ENCODE results near the gene ZGRF1.

The ZGRF1 gene

GRCh38 chr4:112591593-112591992 lies 45.1 kb downstream of the ZGRF1 start:
- DNase-seq: no peak
- no peak overlapping the region for H3K27ac ChIP-seq (ENCODE audit: insufficient read depth, low read length, poor library complexity, severe bottlenecking)
- no peaks in the 10 kb centered on the region for H3K4me1 ChIP-seq (ENCODE audit: control insufficient read depth, insufficient read depth, low read length, poor library complexity, severe bottlenecking)
- no peaks in the 10 kb centered on the region for H3K27me3 ChIP-seq (replicated peaks; ENCODE audit: control insufficient read depth, insufficient read depth, low read length, poor library complexity, severe bottlenecking)
- H3K9me3 ChIP-seq (ENCODE audit: control insufficient read depth, low read length): no peaks in the 10 kb centered on the region
- H3K4me3 ChIP-seq (ENCODE audit: insufficient read depth, low read depth, low read length, poor library complexity, severe bottlenecking): no peak overlapping the region
- no peaks in the 10 kb centered on the region for H3K36me3 ChIP-seq (ENCODE audit: control insufficient read depth, insufficient read depth, low read length)

DNA sequence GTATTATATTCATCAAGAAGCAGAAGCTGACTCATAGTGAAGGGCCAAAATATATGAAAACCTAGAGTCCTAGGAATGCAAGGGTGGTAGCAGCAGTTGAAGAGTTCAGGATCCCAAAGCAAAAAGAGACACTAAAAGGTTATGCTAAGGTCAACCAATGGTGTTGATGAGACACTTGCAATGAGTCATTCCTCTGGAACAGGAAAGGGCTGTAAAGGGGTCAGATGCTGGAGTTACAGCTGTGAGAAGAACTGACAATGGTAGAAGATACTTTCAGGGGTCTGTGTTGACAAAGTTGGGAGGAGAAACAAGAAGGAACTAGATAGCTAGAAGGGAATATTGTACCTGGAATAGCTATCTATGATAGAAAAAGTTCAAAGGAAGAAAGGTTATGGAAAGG lies 47.5 kb downstream of the ZGRF1 start:
- H3K4me3 ChIP-seq (ENCODE audit: insufficient read depth, low read depth, low read length, poor library complexity, severe bottlenecking): no peak overlapping the region
- no peaks in the 10 kb centered on the region for H3K4me1 ChIP-seq (ENCODE audit: control insufficient read depth, insufficient read depth, low read length, poor library complexity, severe bottlenecking)
- H3K27ac ChIP-seq (ENCODE audit: insufficient read depth, low read length, poor library complexity, severe bottlenecking): no peak overlapping the region
- no peaks in the 10 kb centered on the region for H3K27me3 ChIP-seq (replicated peaks; ENCODE audit: control insufficient read depth, insufficient read depth, low read length, poor library complexity, severe bottlenecking)
- no peaks in the 10 kb centered on the region for H3K36me3 ChIP-seq (ENCODE audit: control insufficient read depth, insufficient read depth, low read length)
- H3K9me3 ChIP-seq (ENCODE audit: control insufficient read depth, low read length): no peaks in the 10 kb centered on the region
- no peak for DNase-seq

DNA sequence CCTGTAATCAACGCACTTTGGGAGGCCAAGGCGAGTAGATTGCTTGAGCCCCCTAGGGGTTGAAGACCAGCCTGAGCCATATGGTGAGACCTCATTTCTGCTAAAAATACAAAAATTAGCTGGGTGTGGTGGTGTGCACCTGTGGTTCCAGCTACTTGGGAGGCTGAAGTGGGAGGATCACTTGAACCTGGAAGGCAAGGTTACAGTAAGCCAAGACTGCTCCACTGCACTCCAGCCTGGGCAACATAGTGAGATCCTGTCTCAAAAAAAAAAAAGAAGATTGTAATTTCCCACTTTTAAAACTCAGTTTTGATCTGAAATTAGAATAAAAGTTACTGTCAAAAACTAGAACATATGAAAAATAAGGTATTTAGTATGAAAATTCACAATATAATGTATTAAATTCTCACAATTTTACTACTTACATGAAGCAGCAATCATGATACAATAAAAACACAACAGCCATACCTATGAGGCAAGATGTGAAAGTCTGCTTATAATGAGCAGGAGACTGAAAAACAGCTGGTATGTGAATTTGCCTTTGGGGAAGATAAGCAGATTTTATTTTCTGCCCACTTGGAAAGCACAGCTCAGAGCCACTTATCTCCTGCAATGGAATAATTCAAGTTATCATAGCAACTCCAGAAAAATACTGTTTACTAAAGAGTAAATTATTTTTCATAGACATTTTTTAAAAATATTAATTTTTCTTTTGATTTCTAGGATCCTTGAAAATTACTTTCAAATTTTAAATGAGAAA lies 50.6 kb downstream of the ZGRF1 start:
- Histone ChIP-seq H3K9me3 (ENCODE audit: control insufficient read depth, low read length) (no peaks in the 10 kb centered on the region), H3K4me1 (ENCODE audit: control insufficient read depth, insufficient read depth, low read length, poor library complexity, severe bottlenecking) (no peaks in the 10 kb centered on the region), H3K27me3 (replicated peaks; ENCODE audit: control insufficient read depth, insufficient read depth, low read length, poor library complexity, severe bottlenecking) (no peaks in the 10 kb centered on the region), H3K27ac (ENCODE audit: insufficient read depth, low read length, poor library complexity, severe bottlenecking) (no peak overlapping the region), H3K4me3 (ENCODE audit: insufficient read depth, low read depth, low read length, poor library complexity, severe bottlenecking) (no peak overlapping the region), H3K36me3 (ENCODE audit: control insufficient read depth, insufficient read depth, low read length) (no peaks in the 10 kb centered on the region)
- no peak for DNase-seq

GRCh38 chr4:112567536-112567935 lies 69.2 kb downstream of the ZGRF1 start:
- H3K36me3 ChIP-seq (ENCODE audit: control insufficient read depth, insufficient read depth, low read length): no peaks in the 10 kb centered on the region
- no peak overlapping the region for H3K4me3 ChIP-seq (ENCODE audit: insufficient read depth, low read depth, low read length, poor library complexity, severe bottlenecking)
- no peaks in the 10 kb centered on the region for H3K27me3 ChIP-seq (replicated peaks; ENCODE audit: control insufficient read depth, insufficient read depth, low read length, poor library complexity, severe bottlenecking)
- no peak overlapping the region for H3K27ac ChIP-seq (ENCODE audit: insufficient read depth, low read length, poor library complexity, severe bottlenecking)
- no peaks in the 10 kb centered on the region for H3K4me1 ChIP-seq (ENCODE audit: control insufficient read depth, insufficient read depth, low read length, poor library complexity, severe bottlenecking)
- no peaks in the 10 kb centered on the region for H3K9me3 ChIP-seq (ENCODE audit: control insufficient read depth, low read length)
- DNase-seq: no peak

GRCh38 chr4:112564706-112565270 lies 71.9 kb downstream of the ZGRF1 start:
- no peak for DNase-seq
- Histone ChIP-seq H3K36me3 (ENCODE audit: control insufficient read depth, insufficient read depth, low read length) (no peaks in the 10 kb centered on the region), H3K27ac (ENCODE audit: insufficient read depth, low read length, poor library complexity, severe bottlenecking) (no peak overlapping the region), H3K4me3 (ENCODE audit: insufficient read depth, low read depth, low read length, poor library complexity, severe bottlenecking) (no peak overlapping the region), H3K4me1 (ENCODE audit: control insufficient read depth, insufficient read depth, low read length, poor library complexity, severe bottlenecking) (no peaks in the 10 kb centered on the region), H3K27me3 (replicated peaks; ENCODE audit: control insufficient read depth, insufficient read depth, low read length, poor library complexity, severe bottlenecking) (no peaks in the 10 kb centered on the region), H3K9me3 (ENCODE audit: control insufficient read depth, low read length) (no peaks in the 10 kb centered on the region)

DNA sequence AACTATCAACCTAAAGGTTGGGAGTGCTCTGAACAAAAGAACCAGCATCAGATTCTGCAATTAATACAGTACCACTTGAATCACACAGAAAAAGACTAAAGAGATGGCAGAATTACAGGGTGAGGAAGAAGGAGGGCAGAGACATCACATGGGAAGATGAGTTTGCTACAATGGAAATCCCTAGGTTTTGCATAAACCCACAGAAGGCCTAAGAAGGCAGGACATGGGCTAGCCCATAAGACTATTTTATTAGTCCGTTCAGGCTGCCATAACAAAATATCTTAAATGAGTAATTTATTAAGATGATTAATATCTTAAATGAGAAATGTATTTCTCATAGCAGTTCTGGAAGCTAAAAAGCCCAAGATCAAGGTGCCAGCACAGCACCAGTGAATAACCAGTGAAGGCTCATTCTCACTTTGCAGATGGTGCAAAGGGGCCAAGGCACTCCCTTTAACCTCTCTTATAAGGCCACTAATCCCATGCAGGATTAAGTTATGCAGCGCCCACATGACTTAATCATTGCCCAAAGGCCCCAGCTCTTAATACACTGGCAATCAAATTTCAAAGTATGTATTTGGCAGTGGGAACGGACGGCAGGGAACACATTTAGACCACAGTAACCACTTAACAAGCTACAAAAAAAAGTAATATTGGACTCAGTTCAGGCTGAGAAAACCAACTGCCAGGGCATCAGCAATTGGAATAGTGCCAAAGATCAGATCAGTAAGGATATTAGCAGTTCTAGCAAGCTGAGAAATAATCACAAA lies 73.1 kb downstream of the ZGRF1 start:
- no peaks in the 10 kb centered on the region for H3K4me1 ChIP-seq (ENCODE audit: control insufficient read depth, insufficient read depth, low read length, poor library complexity, severe bottlenecking)
- H3K4me3 ChIP-seq (ENCODE audit: insufficient read depth, low read depth, low read length, poor library complexity, severe bottlenecking): no peak overlapping the region
- no peak for DNase-seq

GRCh38 chr4:112562254-112562879 lies 74.3 kb downstream of the ZGRF1 start:
- H3K4me1 ChIP-seq (ENCODE audit: control insufficient read depth, insufficient read depth, low read length, poor library complexity, severe bottlenecking): no peaks in the 10 kb centered on the region

More for the DNA sequence above, 73.1 kb downstream of the ZGRF1 start:
- H3K27me3 ChIP-seq (replicated peaks; ENCODE audit: control insufficient read depth, insufficient read depth, low read length, poor library complexity, severe bottlenecking): no peaks in the 10 kb centered on the region
- H3K9me3 ChIP-seq (ENCODE audit: control insufficient read depth, low read length): no peaks in the 10 kb centered on the region
- H3K36me3 ChIP-seq (ENCODE audit: control insufficient read depth, insufficient read depth, low read length): no peaks in the 10 kb centered on the region
- H3K27ac ChIP-seq (ENCODE audit: insufficient read depth, low read length, poor library complexity, severe bottlenecking): no peak overlapping the region

GRCh38 chr4:112560084-112560483 lies 76.6 kb downstream of the ZGRF1 start:
- no peaks in the 10 kb centered on the region for H3K36me3 ChIP-seq (ENCODE audit: control insufficient read depth, insufficient read depth, low read length)
- no peaks in the 10 kb centered on the region for H3K27me3 ChIP-seq (replicated peaks; ENCODE audit: control insufficient read depth, insufficient read depth, low read length, poor library complexity, severe bottlenecking)
- H3K27ac ChIP-seq (ENCODE audit: insufficient read depth, low read length, poor library complexity, severe bottlenecking): no peak overlapping the region
- no peaks in the 10 kb centered on the region for H3K9me3 ChIP-seq (ENCODE audit: control insufficient read depth, low read length)
- no peaks in the 10 kb centered on the region for H3K4me1 ChIP-seq (ENCODE audit: control insufficient read depth, insufficient read depth, low read length, poor library complexity, severe bottlenecking)
- DNase-seq: no peak
- H3K4me3 ChIP-seq (ENCODE audit: insufficient read depth, low read depth, low read length, poor library complexity, severe bottlenecking): no peak overlapping the region

More at GRCh38 chr4:112562254-112562879, 74.3 kb downstream of the ZGRF1 start:
- no peak overlapping the region for H3K27ac ChIP-seq (ENCODE audit: insufficient read depth, low read length, poor library complexity, severe bottlenecking)
- no peaks in the 10 kb centered on the region for H3K36me3 ChIP-seq (ENCODE audit: control insufficient read depth, insufficient read depth, low read length)
- H3K27me3 ChIP-seq (replicated peaks; ENCODE audit: control insufficient read depth, insufficient read depth, low read length, poor library complexity, severe bottlenecking): no peaks in the 10 kb centered on the region
- no peak overlapping the region for H3K4me3 ChIP-seq (ENCODE audit: insufficient read depth, low read depth, low read length, poor library complexity, severe bottlenecking)
- no peak for DNase-seq
- H3K9me3 ChIP-seq (ENCODE audit: control insufficient read depth, low read length): no peaks in the 10 kb centered on the region

- Histone ChIP-seq H3K27me3 (replicated peaks; ENCODE audit: control insufficient read depth, insufficient read depth, low read length, poor library complexity, severe bottlenecking) (no peaks in the 10 kb centered on the region), H3K36me3 (ENCODE audit: control insufficient read depth, insufficient read depth, low read length) (no peaks in the 10 kb centered on the region), H3K4me1 (ENCODE audit: control insufficient read depth, insufficient read depth, low read length, poor library complexity, severe bottlenecking) (no peaks in the 10 kb centered on the region), H3K9me3 (ENCODE audit: control insufficient read depth, low read length) (no peaks in the 10 kb centered on the region), H3K4me3 (ENCODE audit: insufficient read depth, low read depth, low read length, poor library complexity, severe bottlenecking) (no peak overlapping the region), H3K27ac (ENCODE audit: insufficient read depth, low read length, poor library complexity, severe bottlenecking) (no peak overlapping the region)
- no peak for DNase-seq
Measured at GRCh38 chr4:112559053-112559452, 77.7 kb downstream of the ZGRF1 start.

Measured in effector memory CD4-positive, alpha-beta T cell (primary cell).